Kidney (tissue), 14 donors: ENCODE results near the gene ZNF212. TPM values are rescaled to one million over a fixed set of nuclear protein-coding genes. Genes with fewer than 3 reads are reported as not detected.

Experiments
- DNase-seq, 5 donors: peaks; one replicate each; pipeline ENCODE4 v3.0.0-alpha.2; 2013 to 2020
- FAIRE-seq: peaks from 2 replicates; lab custom pipeline; 2012; peaks lifted over from hg19 to GRCh38; lab: Jason Lieb, UNC
- H3K27ac ChIP-seq, 2 donors: one replicate each; pipeline ENCODE4 v1.7.0; 2013; ENCODE audit warnings: low read depth in 2 of 2, low read length in 2 of 2, inconsistent platforms in 1 of 2
- H3K27me3 ChIP-seq: one replicate; pipeline ENCODE4 v1.7.1; 2013; ENCODE audit warnings: low read length, inconsistent platforms; ENCODE audit not compliant: control insufficient read depth, insufficient read depth
- H3K36me3 ChIP-seq, 3 donors: one replicate each; pipeline versions ENCODE4 v1.7.0 to v1.7.1; 2013; ENCODE audit warnings: low read length in 3 of 3, control low read depth in 1 of 3, inconsistent platforms in 1 of 3; ENCODE audit not compliant: insufficient read depth in 3 of 3, control insufficient read depth in 2 of 3
- H3K4me1 ChIP-seq, 3 donors: one replicate each; pipeline versions ENCODE4 v1.7.0 to v1.7.1; 2013; ENCODE audit warnings: low read length in 3 of 3, inconsistent platforms in 1 of 3, low read depth in 1 of 3; ENCODE audit not compliant: control insufficient read depth in 2 of 3, insufficient read depth in 2 of 3
- H3K4me3 ChIP-seq, 3 donors: one replicate each; pipeline versions ENCODE4 v1.7.0 to v1.8.1; 2013; ENCODE audit warnings: low read length in 3 of 3, control low read depth in 1 of 3, inconsistent platforms in 1 of 3
- H3K9ac ChIP-seq, 3 donors: one replicate each; pipeline versions ENCODE4 v1.7.0 to v1.7.1; 2013; ENCODE audit warnings: low read length in 3 of 3, control low read depth in 1 of 3, inconsistent platforms in 1 of 3
- H3K9me3 ChIP-seq, 3 donors: one replicate each; pipeline versions ENCODE4 v1.7.0 to v1.7.1; 2013; ENCODE audit warnings: low read length in 3 of 3, control low read depth in 1 of 3, inconsistent platforms in 1 of 3; ENCODE audit not compliant: control insufficient read depth in 2 of 3, insufficient read depth in 1 of 3
- CTCF ChIP-seq: IDR thresholded peaks from 3 replicates; pipeline ENCODE4 v1.5.1; 2012; ENCODE audit warnings: mild to moderate bottlenecking, moderate library complexity, borderline replicate concordance; ENCODE audit not compliant: insufficient read depth; ENCODE audit errors: extremely low read depth
- intact Hi-C: fragments of 100-400 bp; cut with DNase I; formaldehyde crosslinking; loops from one replicate; pipeline ENCODE4 v1.11.1; 2022
- polyA plus RNA-seq: library from polyadenylated mRNA; stranded (reverse); fragments of 350-450 nt; fragmentation: Illumina TruSeq; extraction: RNeasy Lipid Tissue Mini Kit (QIAGEN cat#74804); gene quantifications from one replicate; pipeline ENCODE4 v1.2.3, GENCODE V29; 2014; ENCODE audit warnings: low read depth, low replicate concordance; ENCODE audit not compliant: insufficient read depth
- total RNA-seq: library from RNA; stranded (reverse); fragmentation: NEBNext Ultra II Directional; extraction: Animal tissue kit (Norgen Biotek cat#: 25700); gene quantifications from one replicate; pipeline ENCODE4 v1.2.1, GENCODE V29; 2021
- donor health status: control.
- donor health status: control.
- donor health status: control.
- donor health status: control.
- donor health status: control.
- donor health status: DM: yes; HTN: yes; CAD: no.
- donor health status: Normal renal cell carcinoma (clear cell type).

ZNF212 gene
- total and polyA plus RNA-seq, 2 donors from 2014 or later = 7.9 to 13.4 TPM

GRCh38 chr7:149216402-149216801 lies 23.0 kb upstream of the ZNF212 start:
- FAIRE-seq = no peak
- no peaks in the 10 kb centered on the region for H3K9me3 ChIP-seq
- no peak overlapping the region for H3K27ac ChIP-seq
- no peak for DNase-seq
- no peaks in the 10 kb centered on the region for H3K27me3 ChIP-seq
- H3K9ac ChIP-seq = no peak overlapping the region
- no peaks in the 10 kb centered on the region for H3K4me1 ChIP-seq
- no peak overlapping the region for H3K4me3 ChIP-seq
- peaks cover 5 to 51% (median 38%) of the 10 kb centered on the region in 3 donors for H3K36me3 ChIP-seq
- TF ChIP-seq CTCF = no peak
- intact Hi-C loops = no loop called here

GRCh38 chr7:149217570-149217969 lies 21.9 kb upstream of the ZNF212 start:
- no peak for TF ChIP-seq CTCF
- DNase-seq (no peak), FAIRE-seq (no peak)
- H3K9me3 ChIP-seq = no peaks in the 10 kb centered on the region
- H3K4me3 ChIP-seq = no peak overlapping the region
- H3K4me1 ChIP-seq = no peaks in the 10 kb centered on the region
- H3K9ac ChIP-seq = no peak overlapping the region
- H3K36me3 ChIP-seq = peaks cover 5 to 45% (median 31%) of the 10 kb centered on the region in 3 donors
- intact Hi-C loops = no loop called here
- H3K27me3 ChIP-seq = no peaks in the 10 kb centered on the region
- H3K27ac ChIP-seq = no peak overlapping the region

- no peaks in the 10 kb centered on the region for H3K9me3 ChIP-seq
- no peak overlapping the region for H3K9ac ChIP-seq
- TF ChIP-seq CTCF = no peak
- H3K27ac ChIP-seq = no peak overlapping the region
- H3K4me1 ChIP-seq = no peaks in the 10 kb centered on the region
- FAIRE-seq (no peak), DNase-seq (no peak)
- intact Hi-C loops = no loop called here
- H3K4me3 ChIP-seq = no peak overlapping the region
- no peaks in the 10 kb centered on the region for H3K27me3 ChIP-seq
- H3K36me3 ChIP-seq = peaks cover 3 to 35% (median 22%) of the 10 kb centered on the region in 3 donors
Measured at GRCh38 chr7:149218469-149219420, 20.7 kb upstream of the ZNF212 start.
